HepG2 (cell line): ENCODE data around the gene WDR81. TPM values are rescaled to one million over a fixed set of nuclear protein-coding genes. Genes with fewer than 3 reads are reported as not detected.

Experiments
- CEBPB ChIP-seq: IDR thresholded peaks from 2 replicates; pipeline ENCODE4 v1.6.1; 2011; ENCODE audit warnings: low read depth, low read length, improper control_type of control experiment, borderline replicate concordance
- GATAD1 ChIP-seq: IDR thresholded peaks from 2 replicates; pipeline ENCODE4 v1.6.1; 2016; ENCODE audit warnings: missing genetic modification reagents, missing compliant biosample characterization
- HNRNPL ChIP-seq: fragments of 200-400 bp; formaldehyde crosslinking; IDR thresholded peaks from 2 replicates; pipeline ENCODE4 v1.6.1; 2017; ENCODE audit warnings: mild to moderate bottlenecking, low read depth, low read length
- MXI1 ChIP-seq: IDR thresholded peaks from 3 replicates; pipeline ENCODE4 v1.6.1; 2012; ENCODE audit warnings: low read depth, low read length, inconsistent platforms, borderline replicate concordance
- NFIC ChIP-seq: IDR thresholded peaks from 2 replicates; pipeline ENCODE4 v1.6.1; 2012; ENCODE audit warnings: mild to moderate bottlenecking, low read length, inconsistent platforms
- RELA ChIP-seq: sonication (generic); formaldehyde crosslinking; IDR thresholded peaks from 2 replicates; pipeline ENCODE4 v1.4.0; 2020; ENCODE audit warnings: missing genetic modification reagents
- SIN3A ChIP-seq: IDR thresholded peaks from 2 replicates; pipeline ENCODE4 v1.6.1; 2011; ENCODE audit warnings: low read depth, mild to moderate bottlenecking, control low read depth, low read length, borderline replicate concordance
- ZBTB42 ChIP-seq: sonication (generic); formaldehyde crosslinking; IDR thresholded peaks from 2 replicates; pipeline ENCODE4 v1.5.0; 2020; ENCODE audit warnings: mild to moderate bottlenecking, missing genetic modification reagents
- ZNF256 ChIP-seq: sonication (generic); formaldehyde crosslinking; conservative IDR thresholded peaks from 2 replicates; pipeline ENCODE4 v1.4.0; 2020; ENCODE audit warnings: missing genetic modification reagents
- ZNF33A ChIP-seq: sonication (generic); formaldehyde crosslinking; IDR thresholded peaks from 2 replicates; pipeline ENCODE4 v1.5.1; 2020; ENCODE audit warnings: missing genetic modification reagents, mild to moderate bottlenecking, moderate library complexity, borderline replicate concordance
- ZSCAN30 ChIP-seq: sonication (generic); formaldehyde crosslinking; IDR thresholded peaks from 2 replicates; pipeline ENCODE4 v1.5.0; 2020; ENCODE audit warnings: mild to moderate bottlenecking, missing genetic modification reagents
- polyA plus RNA-seq, 8 experiments: library from polyadenylated mRNA; depleted of rRNA in 3 of 8; stranded (reverse) in 7 of 8; unstranded in 1 of 8; fragments of >200 nt; fragmentation: Illumina TruSeq in 4 of 8; extraction: Trizol in 4 of 8; gene quantifications; 2 replicates each; pipeline versions ENCODE4 v1.2.1 to v1.2.3, GENCODE V29; 2011 to 2016; ENCODE audit warnings: low read depth in 4 of 8, missing spikeins in 1 of 8, mixed read lengths in 1 of 8; ENCODE audit not compliant: insufficient read depth in 1 of 8
- total RNA-seq, 5 experiments: library from RNA; depleted of rRNA; stranded (reverse); fragments of >200 nt; fragmentation: Illumina TruSeq; extraction: Trizol; gene quantifications; 2 replicates each; pipeline ENCODE4 v1.2.3, GENCODE V29; 2016; ENCODE audit warnings: low read depth in 1 of 5
- TF ChIP-seq, protein P1 (sequence below): sonication (generic); formaldehyde crosslinking; IDR thresholded peaks from 2 replicates; pipeline ENCODE4 v1.4.0; 2020; ENCODE audit warnings: missing genetic modification reagents, mild to moderate bottlenecking, borderline replicate concordance
- TF ChIP-seq, protein P2 (sequence below): sonication (generic); formaldehyde crosslinking; IDR thresholded peaks from 2 replicates; pipeline ENCODE4 v1.9.0; 2021; ENCODE audit warnings: missing genetic modification reagents, mild to moderate bottlenecking, borderline replicate concordance
- TF ChIP-seq, protein P3 (sequence below): sonication (generic); formaldehyde crosslinking; IDR thresholded peaks from 2 replicates; pipeline ENCODE4 v1.8.0; 2022; ENCODE audit warnings: low read depth, missing genetic modification reagents
- TF ChIP-seq, protein P4 (sequence below): sonication (generic); formaldehyde crosslinking; IDR thresholded peaks from 2 replicates; pipeline ENCODE4 v1.8.1; 2023; ENCODE audit warnings: mild to moderate bottlenecking, missing genetic modification reagents
- TF ChIP-seq, protein P5 (sequence below): sonication (generic); formaldehyde crosslinking; IDR thresholded peaks from 2 replicates; pipeline ENCODE4 v1.4.0; 2020; ENCODE audit warnings: missing genetic modification reagents, borderline replicate concordance

The WDR81 gene
- total and polyA plus RNA-seq, 2 of the 13 experiments (the other 11 are each of a cell fraction or from before 2014, with no cell fraction given) = 9.1 to 16.7 TPM

DNA sequence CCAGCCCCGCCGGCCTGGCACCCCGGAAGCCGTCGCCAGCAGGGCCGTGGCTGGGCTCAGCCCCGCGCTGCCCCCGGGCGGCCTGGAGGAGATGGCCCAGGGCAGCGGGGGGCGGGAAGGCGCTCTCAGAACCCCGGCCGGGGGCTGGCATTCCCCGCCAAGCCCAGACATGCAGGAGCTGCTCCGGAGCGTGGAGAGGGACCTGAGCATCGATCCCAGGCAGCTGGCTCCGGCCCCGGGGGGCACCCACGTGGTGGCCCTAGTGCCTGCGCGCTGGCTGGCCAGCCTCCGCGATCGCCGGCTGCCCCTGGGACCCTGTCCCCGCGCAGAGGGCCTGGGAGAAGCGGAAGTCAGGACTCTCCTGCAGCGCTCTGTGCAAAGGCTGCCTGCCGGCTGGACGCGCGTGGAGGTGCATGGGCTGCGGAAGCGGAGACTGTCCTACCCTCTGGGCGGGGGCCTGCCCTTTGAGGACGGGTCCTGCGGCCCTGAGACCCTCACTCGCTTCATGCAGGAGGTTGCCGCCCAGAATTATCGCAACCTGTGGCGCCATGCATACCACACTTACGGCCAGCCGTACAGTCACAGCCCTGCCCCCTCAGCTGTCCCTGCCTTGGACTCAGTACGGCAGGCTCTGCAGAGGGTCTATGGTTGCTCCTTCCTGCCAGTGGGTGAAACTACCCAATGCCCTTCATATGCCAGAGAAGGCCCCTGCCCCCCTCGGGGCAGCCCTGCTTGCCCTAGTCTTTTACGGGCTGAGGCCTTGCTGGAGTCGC is 551 bp downstream of the WDR81 start (continued):
- TF ChIP-seq, protein P1, sequence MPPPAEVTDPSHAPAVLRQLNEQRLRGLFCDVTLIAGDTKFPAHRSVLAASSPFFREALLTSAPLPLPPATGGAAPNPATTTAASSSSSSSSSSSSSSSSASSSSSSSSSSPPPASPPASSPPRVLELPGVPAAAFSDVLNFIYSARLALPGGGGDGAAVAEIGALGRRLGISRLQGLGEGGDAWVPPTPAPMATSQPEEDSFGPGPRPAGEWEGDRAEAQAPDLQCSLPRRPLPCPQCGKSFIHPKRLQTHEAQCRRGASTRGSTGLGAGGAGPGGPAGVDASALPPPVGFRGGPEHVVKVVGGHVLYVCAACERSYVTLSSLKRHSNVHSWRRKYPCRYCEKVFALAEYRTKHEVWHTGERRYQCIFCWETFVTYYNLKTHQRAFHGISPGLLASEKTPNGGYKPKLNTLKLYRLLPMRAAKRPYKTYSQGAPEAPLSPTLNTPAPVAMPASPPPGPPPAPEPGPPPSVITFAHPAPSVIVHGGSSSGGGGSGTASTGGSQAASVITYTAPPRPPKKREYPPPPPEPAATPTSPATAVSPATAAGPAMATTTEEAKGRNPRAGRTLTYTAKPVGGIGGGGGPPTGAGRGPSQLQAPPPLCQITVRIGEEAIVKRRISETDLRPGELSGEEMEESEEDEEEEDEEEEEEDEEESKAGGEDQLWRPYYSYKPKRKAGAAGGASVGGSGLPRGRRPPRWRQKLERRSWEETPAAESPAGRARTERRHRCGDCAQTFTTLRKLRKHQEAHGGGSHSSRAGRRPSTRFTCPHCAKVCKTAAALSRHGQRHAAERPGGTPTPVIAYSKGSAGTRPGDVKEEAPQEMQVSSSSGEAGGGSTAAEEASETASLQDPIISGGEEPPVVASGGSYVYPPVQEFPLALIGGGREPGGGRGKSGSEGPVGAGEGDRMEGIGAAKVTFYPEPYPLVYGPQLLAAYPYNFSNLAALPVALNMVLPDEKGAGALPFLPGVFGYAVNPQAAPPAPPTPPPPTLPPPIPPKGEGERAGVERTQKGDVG (CRISPR knock-in tag) = 0 out of 2 replicates have a peak, but pooled peaks have one; percentile 52
- TF ChIP-seq MXI1 = peak; percentile 3; the same call in 1 of the 3 replicates
- TF ChIP-seq SIN3A = 0 out of 2 replicates have a peak, but pooled peaks have one; percentile 16
- TF ChIP-seq HNRNPL = peak; percentile 73
- no peak for TF ChIP-seq ZNF256
- TF ChIP-seq, protein P2, sequence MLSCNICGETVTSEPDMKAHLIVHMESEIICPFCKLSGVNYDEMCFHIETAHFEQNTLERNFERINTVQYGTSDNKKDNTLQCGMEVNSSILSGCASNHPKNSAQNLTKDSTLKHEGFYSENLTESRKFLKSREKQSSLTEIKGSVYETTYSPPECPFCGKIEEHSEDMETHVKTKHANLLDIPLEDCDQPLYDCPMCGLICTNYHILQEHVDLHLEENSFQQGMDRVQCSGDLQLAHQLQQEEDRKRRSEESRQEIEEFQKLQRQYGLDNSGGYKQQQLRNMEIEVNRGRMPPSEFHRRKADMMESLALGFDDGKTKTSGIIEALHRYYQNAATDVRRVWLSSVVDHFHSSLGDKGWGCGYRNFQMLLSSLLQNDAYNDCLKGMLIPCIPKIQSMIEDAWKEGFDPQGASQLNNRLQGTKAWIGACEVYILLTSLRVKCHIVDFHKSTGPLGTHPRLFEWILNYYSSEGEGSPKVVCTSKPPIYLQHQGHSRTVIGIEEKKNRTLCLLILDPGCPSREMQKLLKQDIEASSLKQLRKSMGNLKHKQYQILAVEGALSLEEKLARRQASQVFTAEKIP = no peak
- TF ChIP-seq ZBTB42 = no peak
- no peak for TF ChIP-seq NFIC
- no peak for TF ChIP-seq ZNF33A
- TF ChIP-seq RELA (CRISPR knock-in tag) = peak; percentile 24; the same call in 1 of the 2 replicates
- TF ChIP-seq ZSCAN30 (CRISPR knock-in tag) = no peak
- TF ChIP-seq, protein P3, sequence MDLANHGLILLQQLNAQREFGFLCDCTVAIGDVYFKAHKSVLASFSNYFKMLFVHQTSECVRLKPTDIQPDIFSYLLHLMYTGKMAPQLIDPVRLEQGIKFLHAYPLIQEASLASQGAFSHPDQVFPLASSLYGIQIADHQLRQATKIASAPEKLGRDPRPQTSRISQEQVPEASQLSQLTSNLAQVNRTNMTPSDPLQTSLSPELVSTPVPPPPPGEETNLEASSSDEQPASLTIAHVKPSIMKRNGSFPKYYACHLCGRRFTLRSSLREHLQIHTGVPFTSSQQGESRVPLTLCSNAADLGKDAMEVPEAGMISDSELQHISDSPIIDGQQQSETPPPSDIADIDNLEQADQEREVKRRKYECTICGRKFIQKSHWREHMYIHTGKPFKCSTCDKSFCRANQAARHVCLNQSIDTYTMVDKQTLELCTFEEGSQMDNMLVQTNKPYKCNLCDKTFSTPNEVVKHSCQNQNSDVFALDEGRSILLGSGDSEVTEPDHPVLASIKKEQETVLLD (CRISPR knock-in tag) = peak; percentile 51; the same call in 1 of the 2 replicates
- TF ChIP-seq GATAD1 (CRISPR knock-in tag) = no peak
- no peak for TF ChIP-seq CEBPB
- TF ChIP-seq, protein P4, sequence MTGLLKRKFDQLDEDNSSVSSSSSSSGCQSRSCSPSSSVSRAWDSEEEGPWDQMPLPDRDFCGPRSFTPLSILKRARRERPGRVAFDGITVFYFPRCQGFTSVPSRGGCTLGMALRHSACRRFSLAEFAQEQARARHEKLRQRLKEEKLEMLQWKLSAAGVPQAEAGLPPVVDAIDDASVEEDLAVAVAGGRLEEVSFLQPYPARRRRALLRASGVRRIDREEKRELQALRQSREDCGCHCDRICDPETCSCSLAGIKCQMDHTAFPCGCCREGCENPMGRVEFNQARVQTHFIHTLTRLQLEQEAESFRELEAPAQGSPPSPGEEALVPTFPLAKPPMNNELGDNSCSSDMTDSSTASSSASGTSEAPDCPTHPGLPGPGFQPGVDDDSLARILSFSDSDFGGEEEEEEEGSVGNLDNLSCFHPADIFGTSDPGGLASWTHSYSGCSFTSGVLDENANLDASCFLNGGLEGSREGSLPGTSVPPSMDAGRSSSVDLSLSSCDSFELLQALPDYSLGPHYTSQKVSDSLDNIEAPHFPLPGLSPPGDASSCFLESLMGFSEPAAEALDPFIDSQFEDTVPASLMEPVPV (CRISPR knock-in tag) = 0 out of 2 replicates have a peak, but pooled peaks have one; percentile 16
- TF ChIP-seq, protein P5, sequence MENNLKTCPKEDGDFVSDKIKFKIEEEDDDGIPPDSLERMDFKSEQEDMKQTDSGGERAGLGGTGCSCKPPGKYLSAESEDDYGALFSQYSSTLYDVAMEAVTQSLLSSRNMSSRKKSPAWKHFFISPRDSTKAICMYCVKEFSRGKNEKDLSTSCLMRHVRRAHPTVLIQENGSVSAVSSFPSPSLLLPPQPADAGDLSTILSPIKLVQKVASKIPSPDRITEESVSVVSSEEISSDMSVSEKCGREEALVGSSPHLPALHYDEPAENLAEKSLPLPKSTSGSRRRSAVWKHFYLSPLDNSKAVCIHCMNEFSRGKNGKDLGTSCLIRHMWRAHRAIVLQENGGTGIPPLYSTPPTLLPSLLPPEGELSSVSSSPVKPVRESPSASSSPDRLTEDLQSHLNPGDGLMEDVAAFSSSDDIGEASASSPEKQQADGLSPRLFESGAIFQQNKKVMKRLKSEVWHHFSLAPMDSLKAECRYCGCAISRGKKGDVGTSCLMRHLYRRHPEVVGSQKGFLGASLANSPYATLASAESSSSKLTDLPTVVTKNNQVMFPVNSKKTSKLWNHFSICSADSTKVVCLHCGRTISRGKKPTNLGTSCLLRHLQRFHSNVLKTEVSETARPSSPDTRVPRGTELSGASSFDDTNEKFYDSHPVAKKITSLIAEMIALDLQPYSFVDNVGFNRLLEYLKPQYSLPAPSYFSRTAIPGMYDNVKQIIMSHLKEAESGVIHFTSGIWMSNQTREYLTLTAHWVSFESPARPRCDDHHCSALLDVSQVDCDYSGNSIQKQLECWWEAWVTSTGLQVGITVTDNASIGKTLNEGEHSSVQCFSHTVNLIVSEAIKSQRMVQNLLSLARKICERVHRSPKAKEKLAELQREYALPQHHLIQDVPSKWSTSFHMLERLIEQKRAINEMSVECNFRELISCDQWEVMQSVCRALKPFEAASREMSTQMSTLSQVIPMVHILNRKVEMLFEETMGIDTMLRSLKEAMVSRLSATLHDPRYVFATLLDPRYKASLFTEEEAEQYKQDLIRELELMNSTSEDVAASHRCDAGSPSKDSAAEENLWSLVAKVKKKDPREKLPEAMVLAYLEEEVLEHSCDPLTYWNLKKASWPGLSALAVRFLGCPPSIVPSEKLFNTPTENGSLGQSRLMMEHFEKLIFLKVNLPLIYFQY (CRISPR knock-in tag) = no peak
